RWPE1 (cell line): ENCODE data around the gene FBXO39.
"Not testable (repeated sequence)": the region's sequence is repeated elsewhere in the genome, so short reads cannot be mapped to it uniquely, and the experiment has no call there.

Experiments
- CTCF ChIA-PET: fragments of 350-600 bp; sonication (Branson Sonifier 250); formaldehyde crosslinking; extraction: SDS; loops from one replicate; lab custom pipeline; 2021; lab: Yijun Ruan, JAX
- POLR2A ChIA-PET: fragments of 400-600 bp; formaldehyde crosslinking; extraction: SDS; loops from one replicate; lab custom pipeline; 2020; ENCODE audit warnings: antibody characterized with exemption; ENCODE audit not compliant: low non-redundant PET; lab: Yijun Ruan, JAX
- DNase-seq: peaks from one replicate; pipeline ENCODE4 v3.0.0; 2012; ENCODE audit warnings: low spot score
- H3K27ac ChIP-seq: fragments of 450-650 bp; 2 replicates; pipeline ENCODE4 v1.5.1; 2017
- TF ChIP-seq, protein P1 (sequence below): fragments of 450-650 bp; conservative IDR thresholded peaks from 2 replicates; pipeline ENCODE4 v1.5.1; 2017; ENCODE audit warnings: low read depth, mild to moderate bottlenecking

Gene FBXO39

DNA sequence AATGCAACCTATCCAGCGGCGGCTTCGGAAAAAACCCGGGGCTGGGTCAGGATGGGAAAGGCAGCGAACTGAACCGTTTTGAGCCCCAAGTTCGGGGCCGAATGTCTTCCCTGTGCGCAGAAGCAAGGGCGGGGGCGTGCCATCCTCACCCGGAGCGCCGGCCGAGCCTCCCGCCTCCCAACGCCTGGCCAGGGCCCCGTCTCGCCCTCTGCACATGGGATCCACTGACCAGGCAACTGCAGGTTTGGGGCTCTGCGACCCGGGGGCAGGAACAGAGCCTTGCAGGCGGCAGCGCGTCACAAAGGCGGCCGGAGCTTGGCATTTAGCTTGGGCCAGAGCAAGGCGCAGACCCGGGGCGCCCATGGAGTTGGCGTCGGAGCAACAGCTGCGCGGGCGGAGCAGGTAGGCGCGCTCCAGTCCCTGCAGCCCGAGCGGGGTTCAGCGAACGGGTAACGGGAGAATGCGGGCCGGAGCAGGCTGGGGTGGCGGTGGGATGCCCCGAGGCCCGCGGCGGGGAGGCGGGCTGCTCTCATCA is at the start of gene FBXO39:
Gene FBXO39 (plus strand): TSS at position 345 of the 535 bp plus-strand sequence. CDS start 3,654 bp downstream, outside the sequence.
- ChIA-PET POLR2A (no interaction called here), CTCF (interaction anchor here (0.7 to 1.0 kb wide), 2 partner anchors 17 to 109 kb away, joined by 3 read pairs; no protein-coding TSS in a partner anchor)
- no peak for DNase-seq

DNA sequence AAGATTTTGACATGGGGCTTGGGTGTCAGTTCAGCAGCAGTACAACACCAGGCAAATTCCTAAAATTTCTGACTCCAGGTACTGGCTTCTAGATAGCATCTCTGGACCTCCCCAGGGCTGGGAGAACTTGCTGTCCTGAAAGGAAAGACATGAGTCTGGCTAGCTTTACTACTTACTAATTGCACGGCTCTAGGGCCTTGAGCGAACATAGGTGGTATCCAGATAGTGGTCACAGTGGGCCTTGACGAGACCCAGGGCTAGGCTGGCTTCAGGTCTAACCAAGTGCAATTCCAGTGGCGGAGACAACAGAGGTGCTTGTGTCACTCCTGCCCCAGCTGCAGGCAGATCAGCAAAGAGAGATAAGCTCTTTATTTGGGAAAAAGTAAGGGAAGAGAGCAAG is 46.5 kb upstream of the FBXO39 start:
- TF ChIP-seq, protein P1, sequence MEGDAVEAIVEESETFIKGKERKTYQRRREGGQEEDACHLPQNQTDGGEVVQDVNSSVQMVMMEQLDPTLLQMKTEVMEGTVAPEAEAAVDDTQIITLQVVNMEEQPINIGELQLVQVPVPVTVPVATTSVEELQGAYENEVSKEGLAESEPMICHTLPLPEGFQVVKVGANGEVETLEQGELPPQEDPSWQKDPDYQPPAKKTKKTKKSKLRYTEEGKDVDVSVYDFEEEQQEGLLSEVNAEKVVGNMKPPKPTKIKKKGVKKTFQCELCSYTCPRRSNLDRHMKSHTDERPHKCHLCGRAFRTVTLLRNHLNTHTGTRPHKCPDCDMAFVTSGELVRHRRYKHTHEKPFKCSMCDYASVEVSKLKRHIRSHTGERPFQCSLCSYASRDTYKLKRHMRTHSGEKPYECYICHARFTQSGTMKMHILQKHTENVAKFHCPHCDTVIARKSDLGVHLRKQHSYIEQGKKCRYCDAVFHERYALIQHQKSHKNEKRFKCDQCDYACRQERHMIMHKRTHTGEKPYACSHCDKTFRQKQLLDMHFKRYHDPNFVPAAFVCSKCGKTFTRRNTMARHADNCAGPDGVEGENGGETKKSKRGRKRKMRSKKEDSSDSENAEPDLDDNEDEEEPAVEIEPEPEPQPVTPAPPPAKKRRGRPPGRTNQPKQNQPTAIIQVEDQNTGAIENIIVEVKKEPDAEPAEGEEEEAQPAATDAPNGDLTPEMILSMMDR, result no peak
- ChIA-PET CTCF (no interaction called here), POLR2A (no interaction called here)
- no peak overlapping the region for H3K27ac ChIP-seq
- no peak for DNase-seq

More for the DNA sequence above, at the start of gene FBXO39:
- H3K27ac ChIP-seq, result no peak within 1 kb of the TSS
- TF ChIP-seq, protein P1, result no peak

DNA sequence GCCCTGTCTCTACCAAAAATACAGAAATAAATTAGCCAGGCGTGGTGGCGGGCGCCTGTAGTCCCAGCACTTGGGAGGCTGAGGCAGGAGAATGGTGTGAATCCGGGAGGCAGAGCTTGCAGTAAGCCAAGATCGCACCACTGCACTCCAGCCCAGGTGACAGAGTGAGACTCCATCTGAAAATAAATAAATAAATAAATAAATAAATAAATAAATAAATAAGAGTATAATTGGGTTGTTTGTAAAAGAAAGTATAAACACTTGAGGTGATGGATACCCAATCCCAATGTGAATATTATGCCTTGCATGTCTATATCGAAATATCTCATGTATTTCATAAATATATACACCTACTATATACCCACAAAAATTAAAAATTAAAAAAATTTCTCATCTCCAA is 29.4 kb upstream of the FBXO39 start:
- H3K27ac ChIP-seq, DNase-seq, POLR2A ChIA-PET: not testable (repeated sequence)
- CTCF ChIA-PET, result interaction anchor here (0.6 kb wide), 1 partner anchor 275 kb away, joined by 3 read pairs; no protein-coding TSS in a partner anchor

DNA sequence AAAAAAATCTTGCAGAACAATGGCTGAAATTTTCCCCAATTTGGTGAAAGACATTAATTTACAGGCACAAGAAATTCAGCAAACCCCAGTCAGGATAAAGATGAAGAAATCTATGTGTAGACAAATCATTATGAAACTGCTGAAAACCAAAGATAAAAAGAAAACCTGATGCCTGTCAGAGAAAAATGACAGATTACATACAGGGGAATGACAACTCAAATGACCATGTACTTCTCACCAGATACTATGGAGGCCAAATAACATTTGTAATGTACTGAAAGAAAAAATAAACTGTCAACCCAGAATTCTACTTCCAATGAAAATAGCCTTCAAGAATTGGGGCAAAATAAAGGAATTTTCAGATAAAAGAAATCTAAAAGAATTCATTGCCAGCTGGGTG is 27.4 kb upstream of the FBXO39 start:
- POLR2A ChIA-PET, result no interaction called here

DNA sequence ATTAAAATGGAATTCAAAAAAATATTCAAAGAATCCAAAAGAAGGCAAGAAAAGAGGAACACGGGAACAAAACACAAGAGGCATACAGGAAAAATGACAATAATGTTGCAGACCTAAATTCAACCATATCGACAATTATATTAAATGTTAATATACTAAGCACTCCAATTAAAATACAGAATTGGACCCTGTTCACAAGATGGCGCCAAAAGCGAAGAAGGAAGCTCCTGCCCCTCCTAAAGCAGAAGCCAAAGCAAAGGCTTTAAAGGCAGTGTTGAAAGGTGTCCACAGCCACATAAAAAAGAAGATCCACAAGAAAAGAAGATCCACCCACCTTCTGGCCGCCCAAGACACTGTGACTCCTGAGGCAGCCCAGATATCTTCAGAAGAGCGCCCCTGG is 26.5 kb upstream of the FBXO39 start:
- ChIA-PET POLR2A (no interaction called here), CTCF (no interaction called here)
- H3K27ac ChIP-seq, result no peak overlapping the region
- TF ChIP-seq, protein P1, result no peak
- no peak for DNase-seq

More for the DNA sequence above, 27.4 kb upstream of the FBXO39 start:
- TF ChIP-seq, protein P1, result no peak
- no peak for DNase-seq
- CTCF ChIA-PET, result no interaction called here
- H3K27ac ChIP-seq, result no peak overlapping the region

DNA sequence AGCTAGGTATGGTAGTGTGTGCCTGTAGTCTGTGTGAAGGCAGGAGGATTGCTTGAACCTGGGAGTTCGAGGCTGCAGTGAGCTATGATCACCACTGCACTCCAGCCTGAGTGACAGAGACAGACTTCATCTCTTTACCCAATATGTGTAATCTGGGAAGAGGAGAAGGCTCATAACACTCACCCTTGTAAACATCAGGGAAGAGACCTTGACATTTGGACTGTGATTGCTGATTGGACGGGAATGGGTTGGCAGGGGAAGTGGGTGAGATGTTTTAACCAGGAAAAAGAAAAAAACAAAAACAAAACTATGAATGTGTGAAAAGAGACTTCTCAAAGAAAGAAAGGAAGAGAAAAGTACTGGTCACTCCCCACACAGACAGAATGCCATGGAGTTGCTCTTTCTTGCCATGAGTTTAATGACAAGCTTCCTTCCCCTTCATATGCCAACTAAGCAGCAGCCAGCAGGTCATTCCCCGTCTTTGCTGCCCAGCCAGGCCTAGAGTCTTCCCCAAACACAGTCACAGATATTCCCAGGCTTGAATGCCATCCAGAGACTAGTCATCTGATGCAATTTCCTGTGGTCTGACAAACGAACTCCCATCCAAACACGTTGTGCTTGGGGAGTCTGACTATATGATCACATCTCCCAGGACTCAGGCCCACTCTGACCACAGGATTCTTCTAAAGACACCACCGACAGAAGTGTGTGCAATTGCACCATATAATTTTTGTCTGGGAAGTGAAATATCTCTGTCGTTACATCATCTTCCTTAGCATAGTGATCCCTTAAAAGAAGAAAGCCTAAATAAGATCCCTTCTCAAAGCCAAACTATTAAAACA is 23.7 kb upstream of the FBXO39 start:
- TF ChIP-seq, protein P1, result no peak
- peak; percentile 80 for DNase-seq
- ChIA-PET CTCF (interaction anchor here (1.3 kb wide), 1 partner anchor 86 kb away, joined by 3 read pairs; no protein-coding TSS in a partner anchor), POLR2A (no interaction called here)
- peak overlapping the region; percentile 93 for H3K27ac ChIP-seq

DNA sequence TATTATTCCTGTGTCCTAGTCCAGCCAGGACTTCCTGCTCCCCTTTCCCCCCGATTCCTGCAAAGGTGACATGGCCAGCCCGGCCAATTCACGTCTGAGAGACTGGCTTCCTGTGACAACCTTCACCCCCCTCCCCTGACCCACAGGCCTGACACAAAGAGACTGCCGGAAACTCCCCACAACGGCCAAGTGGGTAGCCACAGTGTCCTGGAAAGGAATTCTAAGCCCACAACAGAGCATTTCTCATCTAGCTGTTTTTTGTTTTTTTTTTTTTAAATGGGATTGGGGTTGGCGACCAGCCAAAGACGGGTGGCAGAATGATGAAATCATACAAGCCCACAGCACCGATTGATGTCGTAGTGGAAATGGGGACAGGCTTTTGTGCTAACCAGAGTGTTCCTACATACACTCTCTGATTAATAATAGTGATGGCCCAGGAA is 23.0 kb upstream of the FBXO39 start:
- CTCF ChIA-PET, result no interaction called here
- TF ChIP-seq, protein P1, result no peak
- POLR2A ChIA-PET, result no interaction called here
- DNase-seq, result no peak
- peak overlapping the region; percentile 93 for H3K27ac ChIP-seq
